SK-N-SH treated with all-trans-retinoic acid at 6 μM for 48 hours (cell line): ENCODE data around the gene SLC37A2.

Experiments used
- ATAC-seq: fragments of 200-7000 bp; cut with Tn5 transposase; 3 replicates; pipeline ENCODE4 v1.9.1; 2020; ENCODE audit warnings: mild to moderate bottlenecking, moderate library complexity
- ARNTL ChIP-seq: fragments of 450-650 bp; formaldehyde crosslinking; IDR thresholded peaks from 2 replicates; pipeline ENCODE4 v1.5.0; 2020; ENCODE audit warnings: low read depth, mild to moderate bottlenecking, moderate library complexity, borderline replicate concordance
- BACH2 ChIP-seq: fragments of 250-450 bp; sonication (Bioruptor Pico); IDR thresholded peaks from 2 replicates; pipeline ENCODE4 v1.9.0; 2021; ENCODE audit warnings: mild to moderate bottlenecking, borderline replicate concordance
- CREB5 ChIP-seq: fragments of 250-450 bp; sonication (Bioruptor Pico); IDR thresholded peaks from 2 replicates; pipeline ENCODE4 v1.5.1; 2020; ENCODE audit warnings: low read depth, mild to moderate bottlenecking, moderate library complexity
- CSDC2 ChIP-seq: fragments of 250-450 bp; sonication (Bioruptor Pico); IDR thresholded peaks from 2 replicates; pipeline ENCODE4 v1.5.0; 2020; ENCODE audit warnings: mild to moderate bottlenecking, moderate library complexity
- CSRNP3 ChIP-seq: fragments of 250-450 bp; sonication (Bioruptor Pico); IDR thresholded peaks from 2 replicates; pipeline ENCODE4 v1.5.1; 2021; ENCODE audit warnings: mild to moderate bottlenecking, moderate library complexity
- ESRRG ChIP-seq: fragments of 250-450 bp; sonication (Bioruptor Pico); IDR thresholded peaks from 2 replicates; pipeline ENCODE4 v1.6.1; 2021; ENCODE audit warnings: mild to moderate bottlenecking
- GLIS3 ChIP-seq: fragments of 250-450 bp; sonication (Bioruptor Pico); IDR thresholded peaks from 2 replicates; pipeline ENCODE4 v1.5.0; 2020; ENCODE audit warnings: mild to moderate bottlenecking, moderate library complexity
- ISL1 ChIP-seq: fragments of 250-450 bp; sonication (Bioruptor Pico); IDR thresholded peaks from 2 replicates; pipeline ENCODE4 v2.1.2; 2022; ENCODE audit warnings: mild to moderate bottlenecking, moderate library complexity
- OSR1 ChIP-seq: fragments of 250-450 bp; sonication (Bioruptor Pico); IDR thresholded peaks from 2 replicates; pipeline ENCODE4 v1.8.0; 2022; ENCODE audit warnings: moderate library complexity, mild to moderate bottlenecking, inconsistent platforms
- POU6F1 ChIP-seq: fragments of 250-450 bp; sonication (Bioruptor Pico); IDR thresholded peaks from 2 replicates; pipeline ENCODE4 v1.8.0; 2021; ENCODE audit warnings: low read depth, mild to moderate bottlenecking, moderate library complexity, borderline replicate concordance
- PPARA ChIP-seq: fragments of 250-450 bp; sonication (Bioruptor Pico); IDR thresholded peaks from 2 replicates; pipeline ENCODE4 v1.5.0; 2020; ENCODE audit warnings: mild to moderate bottlenecking, borderline replicate concordance
- RARB ChIP-seq: fragments of 250-450 bp; sonication (Bioruptor Pico); IDR thresholded peaks from 2 replicates; pipeline ENCODE4 v1.8.0; 2021; ENCODE audit warnings: mild to moderate bottlenecking, moderate library complexity
- SNAI2 ChIP-seq: fragments of 250-450 bp; sonication (Bioruptor Pico); IDR thresholded peaks from 2 replicates; pipeline ENCODE4 v1.5.0; 2020; ENCODE audit warnings: mild to moderate bottlenecking, moderate library complexity
- TCF4 ChIP-seq: fragments of 250-450 bp; sonication (Bioruptor Pico); IDR thresholded peaks from 2 replicates; pipeline ENCODE4 v1.8.0; 2021; ENCODE audit warnings: mild to moderate bottlenecking, moderate library complexity, borderline replicate concordance
- TOX ChIP-seq: fragments of 250-450 bp; sonication (Bioruptor Pico); IDR thresholded peaks from 2 replicates; pipeline ENCODE4 v1.8.0; 2021; ENCODE audit warnings: mild to moderate bottlenecking, moderate library complexity, borderline replicate concordance
- ZC3H10 ChIP-seq: fragments of 250-450 bp; sonication (Bioruptor Pico); IDR thresholded peaks from 2 replicates; pipeline ENCODE4 v1.5.1; 2021; ENCODE audit warnings: mild to moderate bottlenecking, moderate library complexity
- ZFP3 ChIP-seq: fragments of 250-450 bp; sonication (Bioruptor Pico); IDR thresholded peaks from 2 replicates; pipeline ENCODE4 v1.5.0; 2020; ENCODE audit warnings: mild to moderate bottlenecking, moderate library complexity
- ZFP30 ChIP-seq: fragments of 450-650 bp; formaldehyde crosslinking; IDR thresholded peaks from 2 replicates; pipeline ENCODE4 v1.5.0; 2022; ENCODE audit warnings: mild to moderate bottlenecking, moderate library complexity
- ZNF70 ChIP-seq: fragments of 450-650 bp; formaldehyde crosslinking; IDR thresholded peaks from 2 replicates; pipeline ENCODE4 v1.5.0; 2020; ENCODE audit warnings: mild to moderate bottlenecking, moderate library complexity
- ZNF8 ChIP-seq: fragments of 450-650 bp; formaldehyde crosslinking; IDR thresholded peaks from 2 replicates; pipeline ENCODE4 v1.5.0; 2020; ENCODE audit warnings: mild to moderate bottlenecking, moderate library complexity
- TF ChIP-seq, protein P1 (sequence below): fragments of 250-450 bp; sonication (Bioruptor Pico); IDR thresholded peaks from 2 replicates; pipeline ENCODE4 v1.8.0; 2020; ENCODE audit warnings: mild to moderate bottlenecking, moderate library complexity, borderline replicate concordance
- TF ChIP-seq, protein P2 (sequence below): fragments of 250-450 bp; sonication (Bioruptor Pico); IDR thresholded peaks from 2 replicates; pipeline ENCODE4 v1.5.0; 2020; ENCODE audit warnings: mild to moderate bottlenecking, moderate library complexity

Gene SLC37A2

GRCh38 chr11:125069796-125070195 is 6.7 kb downstream of the SLC37A2 start (continued):
- TF ChIP-seq, protein P1, sequence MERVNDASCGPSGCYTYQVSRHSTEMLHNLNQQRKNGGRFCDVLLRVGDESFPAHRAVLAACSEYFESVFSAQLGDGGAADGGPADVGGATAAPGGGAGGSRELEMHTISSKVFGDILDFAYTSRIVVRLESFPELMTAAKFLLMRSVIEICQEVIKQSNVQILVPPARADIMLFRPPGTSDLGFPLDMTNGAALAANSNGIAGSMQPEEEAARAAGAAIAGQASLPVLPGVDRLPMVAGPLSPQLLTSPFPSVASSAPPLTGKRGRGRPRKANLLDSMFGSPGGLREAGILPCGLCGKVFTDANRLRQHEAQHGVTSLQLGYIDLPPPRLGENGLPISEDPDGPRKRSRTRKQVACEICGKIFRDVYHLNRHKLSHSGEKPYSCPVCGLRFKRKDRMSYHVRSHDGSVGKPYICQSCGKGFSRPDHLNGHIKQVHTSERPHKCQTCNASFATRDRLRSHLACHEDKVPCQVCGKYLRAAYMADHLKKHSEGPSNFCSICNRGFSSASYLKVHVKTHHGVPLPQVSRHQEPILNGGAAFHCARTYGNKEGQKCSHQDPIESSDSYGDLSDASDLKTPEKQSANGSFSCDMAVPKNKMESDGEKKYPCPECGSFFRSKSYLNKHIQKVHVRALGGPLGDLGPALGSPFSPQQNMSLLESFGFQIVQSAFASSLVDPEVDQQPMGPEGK (CRISPR knock-in tag), result no peak
- TF ChIP-seq TOX (CRISPR knock-in tag) (no peak), ZFP30 (no peak), ESRRG (CRISPR knock-in tag) (no peak), ARNTL (CRISPR knock-in tag) (no peak), TCF4 (CRISPR knock-in tag) (no peak), ZC3H10 (CRISPR knock-in tag) (no peak), CSDC2 (CRISPR knock-in tag) (no peak), SNAI2 (CRISPR knock-in tag) (no peak)
- TF ChIP-seq, protein P2, sequence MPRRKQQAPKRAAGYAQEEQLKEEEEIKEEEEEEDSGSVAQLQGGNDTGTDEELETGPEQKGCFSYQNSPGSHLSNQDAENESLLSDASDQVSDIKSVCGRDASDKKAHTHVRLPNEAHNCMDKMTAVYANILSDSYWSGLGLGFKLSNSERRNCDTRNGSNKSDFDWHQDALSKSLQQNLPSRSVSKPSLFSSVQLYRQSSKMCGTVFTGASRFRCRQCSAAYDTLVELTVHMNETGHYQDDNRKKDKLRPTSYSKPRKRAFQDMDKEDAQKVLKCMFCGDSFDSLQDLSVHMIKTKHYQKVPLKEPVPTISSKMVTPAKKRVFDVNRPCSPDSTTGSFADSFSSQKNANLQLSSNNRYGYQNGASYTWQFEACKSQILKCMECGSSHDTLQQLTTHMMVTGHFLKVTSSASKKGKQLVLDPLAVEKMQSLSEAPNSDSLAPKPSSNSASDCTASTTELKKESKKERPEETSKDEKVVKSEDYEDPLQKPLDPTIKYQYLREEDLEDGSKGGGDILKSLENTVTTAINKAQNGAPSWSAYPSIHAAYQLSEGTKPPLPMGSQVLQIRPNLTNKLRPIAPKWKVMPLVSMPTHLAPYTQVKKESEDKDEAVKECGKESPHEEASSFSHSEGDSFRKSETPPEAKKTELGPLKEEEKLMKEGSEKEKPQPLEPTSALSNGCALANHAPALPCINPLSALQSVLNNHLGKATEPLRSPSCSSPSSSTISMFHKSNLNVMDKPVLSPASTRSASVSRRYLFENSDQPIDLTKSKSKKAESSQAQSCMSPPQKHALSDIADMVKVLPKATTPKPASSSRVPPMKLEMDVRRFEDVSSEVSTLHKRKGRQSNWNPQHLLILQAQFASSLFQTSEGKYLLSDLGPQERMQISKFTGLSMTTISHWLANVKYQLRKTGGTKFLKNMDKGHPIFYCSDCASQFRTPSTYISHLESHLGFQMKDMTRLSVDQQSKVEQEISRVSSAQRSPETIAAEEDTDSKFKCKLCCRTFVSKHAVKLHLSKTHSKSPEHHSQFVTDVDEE (CRISPR knock-in tag), result no peak

- no peak for ATAC-seq
These were observed 7.7 kb downstream of the SLC37A2 start for GRCh38 chr11:125070699-125071254.

More at GRCh38 chr11:125070699-125071254, 7.7 kb downstream of the SLC37A2 start:
- TF ChIP-seq ARNTL (CRISPR knock-in tag), result no peak
- TF ChIP-seq ZNF8 (CRISPR knock-in tag), result no peak
- TF ChIP-seq POU6F1 (CRISPR knock-in tag), result no peak
- TF ChIP-seq ZFP3 (CRISPR knock-in tag), result no peak
- TF ChIP-seq CSRNP3 (CRISPR knock-in tag), result no peak
- no peak for TF ChIP-seq CSDC2 (CRISPR knock-in tag)
- TF ChIP-seq PPARA (CRISPR knock-in tag), result no peak
- TF ChIP-seq RARB (CRISPR knock-in tag), result no peak
- no peak for TF ChIP-seq ESRRG (CRISPR knock-in tag)
- no peak for TF ChIP-seq ISL1 (CRISPR knock-in tag)
- TF ChIP-seq BACH2 (CRISPR knock-in tag), result no peak
- no peak for TF ChIP-seq ZC3H10 (CRISPR knock-in tag)
- no peak for TF ChIP-seq OSR1 (CRISPR knock-in tag)
- TF ChIP-seq ZNF70 (CRISPR knock-in tag), result no peak
- no peak for TF ChIP-seq GLIS3 (CRISPR knock-in tag)
- no peak for TF ChIP-seq ZFP30
- TF ChIP-seq CREB5 (CRISPR knock-in tag), result no peak
- no peak for TF ChIP-seq SNAI2 (CRISPR knock-in tag)
- TF ChIP-seq, protein P2 (CRISPR knock-in tag), result no peak
- no peak for TF ChIP-seq TCF4 (CRISPR knock-in tag)
- TF ChIP-seq, all 23 proteins: peak for 0
